ENCODE measurements around the gene TM7SF2.

DNA sequence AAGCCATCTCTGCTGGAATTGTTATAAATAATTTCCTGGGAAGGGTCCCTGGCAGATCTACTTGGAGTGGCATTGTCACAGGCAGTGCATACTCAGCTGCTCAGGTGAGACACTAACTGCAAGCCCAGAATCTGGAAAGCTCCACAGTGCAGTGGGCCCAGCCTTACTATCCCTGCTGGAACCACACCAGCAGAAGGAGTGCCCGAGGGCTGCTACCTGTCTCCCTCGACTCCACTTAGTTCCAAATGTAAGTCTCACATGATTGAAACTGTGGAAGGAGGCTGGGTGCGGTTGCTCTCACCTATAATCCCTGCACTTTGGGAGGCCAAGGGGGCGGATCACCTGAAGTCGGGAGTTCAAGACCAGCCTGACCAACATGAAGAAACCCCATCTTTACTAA lies 37.0 kb downstream of the TM7SF2 start:
- TF ChIP-seq, protein P1, sequence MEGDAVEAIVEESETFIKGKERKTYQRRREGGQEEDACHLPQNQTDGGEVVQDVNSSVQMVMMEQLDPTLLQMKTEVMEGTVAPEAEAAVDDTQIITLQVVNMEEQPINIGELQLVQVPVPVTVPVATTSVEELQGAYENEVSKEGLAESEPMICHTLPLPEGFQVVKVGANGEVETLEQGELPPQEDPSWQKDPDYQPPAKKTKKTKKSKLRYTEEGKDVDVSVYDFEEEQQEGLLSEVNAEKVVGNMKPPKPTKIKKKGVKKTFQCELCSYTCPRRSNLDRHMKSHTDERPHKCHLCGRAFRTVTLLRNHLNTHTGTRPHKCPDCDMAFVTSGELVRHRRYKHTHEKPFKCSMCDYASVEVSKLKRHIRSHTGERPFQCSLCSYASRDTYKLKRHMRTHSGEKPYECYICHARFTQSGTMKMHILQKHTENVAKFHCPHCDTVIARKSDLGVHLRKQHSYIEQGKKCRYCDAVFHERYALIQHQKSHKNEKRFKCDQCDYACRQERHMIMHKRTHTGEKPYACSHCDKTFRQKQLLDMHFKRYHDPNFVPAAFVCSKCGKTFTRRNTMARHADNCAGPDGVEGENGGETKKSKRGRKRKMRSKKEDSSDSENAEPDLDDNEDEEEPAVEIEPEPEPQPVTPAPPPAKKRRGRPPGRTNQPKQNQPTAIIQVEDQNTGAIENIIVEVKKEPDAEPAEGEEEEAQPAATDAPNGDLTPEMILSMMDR (conservative IDR thresholded peaks at IDR 0.05; ENCODE audit: low read depth, low read length) = no peak
- no peak for TF ChIP-seq EZH2 (IDR thresholded peaks at IDR 0.05; ENCODE audit: borderline replicate concordance, low read depth, low read length, poor library complexity, severe bottlenecking)
